ENCODE results near the gene STXBP6. TPM values are rescaled to one million over a fixed set of nuclear protein-coding genes. Genes with fewer than 3 reads are reported as not detected.
A peak's percentile ranks its signal among the peaks of the same experiment; 100 is the strongest.

Gene STXBP6
- total RNA-seq, 1 donor = 0.27 TPM

GRCh38 chr14:24863968-24864684 lies 185.8 kb downstream of the STXBP6 start:
- no peak for DNase-seq (ENCODE audit: low read depth)
- H3K4me3 ChIP-seq (ENCODE audit: low read depth, low read length) = no peak overlapping the region
- no peak for TF ChIP-seq CTCF (IDR thresholded peaks at IDR 0.05; ENCODE audit: insufficient read depth, low read length)

GRCh38 chr14:24861083-24861630 lies 188.8 kb downstream of the STXBP6 start:
- TF ChIP-seq CTCF (IDR thresholded peaks at IDR 0.05; ENCODE audit: insufficient read depth, low read length) = no peak
- peak; percentile 50 for DNase-seq (ENCODE audit: low read depth)
- H3K4me3 ChIP-seq (ENCODE audit: low read depth, low read length) = no peak overlapping the region

GRCh38 chr14:24859559-24859958 lies 190.4 kb downstream of the STXBP6 start:
- TF ChIP-seq CTCF (IDR thresholded peaks at IDR 0.05; ENCODE audit: insufficient read depth, low read length) = no peak
- H3K4me3 ChIP-seq (ENCODE audit: low read depth, low read length) = no peak overlapping the region
- no peak for DNase-seq (ENCODE audit: low read depth)

GRCh38 chr14:24858684-24859083 lies 191.3 kb downstream of the STXBP6 start:
- TF ChIP-seq CTCF (IDR thresholded peaks at IDR 0.05; ENCODE audit: insufficient read depth, low read length) = no peak
- DNase-seq (ENCODE audit: low read depth) = no peak
- H3K4me3 ChIP-seq (ENCODE audit: low read depth, low read length) = no peak overlapping the region

GRCh38 chr14:24858052-24858451 lies 191.9 kb downstream of the STXBP6 start:
- no peak overlapping the region for H3K4me3 ChIP-seq (ENCODE audit: low read depth, low read length)
- no peak for DNase-seq (ENCODE audit: low read depth)
- TF ChIP-seq CTCF (IDR thresholded peaks at IDR 0.05; ENCODE audit: insufficient read depth, low read length) = no peak

GRCh38 chr14:24857277-24857676 lies 192.7 kb downstream of the STXBP6 start:
- no peak for DNase-seq (ENCODE audit: low read depth)
- no peak overlapping the region for H3K4me3 ChIP-seq (ENCODE audit: low read depth, low read length)
- TF ChIP-seq CTCF (IDR thresholded peaks at IDR 0.05; ENCODE audit: insufficient read depth, low read length) = no peak
